ENCODE results near the gene TBC1D24. TPM values are rescaled to one million over a fixed set of nuclear protein-coding genes. Genes with fewer than 3 reads are reported as not detected.

The TBC1D24 gene
- total and polyA plus RNA-seq, 2 experiments from 2014 or later: 5.4 to 21.0 TPM

DNA sequence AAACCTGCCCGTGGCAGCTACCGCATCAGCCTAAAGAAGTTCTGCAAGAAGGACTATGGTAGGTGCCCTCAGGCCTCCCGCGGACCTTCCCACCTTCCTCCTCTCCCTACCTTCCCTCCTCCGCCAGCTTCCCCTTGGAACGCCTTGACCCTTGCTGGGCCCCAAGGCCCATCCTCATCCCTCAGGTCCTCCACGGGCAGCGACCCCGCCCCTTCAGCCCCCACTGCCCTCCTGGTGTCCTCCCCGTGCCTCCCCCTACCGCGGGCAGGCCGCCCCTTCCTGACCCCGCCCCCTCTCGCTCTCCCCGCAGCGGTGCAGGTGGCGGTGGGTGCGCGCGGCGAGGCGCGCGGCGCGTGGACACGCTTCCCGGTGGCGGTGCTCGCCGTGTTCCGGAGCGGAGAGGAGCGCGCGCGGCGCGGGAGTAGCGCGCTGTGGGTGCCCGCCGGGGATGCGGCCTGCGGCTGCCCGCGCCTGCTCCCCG, 1.4 kb upstream of the TBC1D24 start:
- H3K27ac Mint-ChIP-seq: no peak overlapping the region
- no peaks in the 10 kb centered on the region for H3K9me3 Mint-ChIP-seq
- Histone ChIP-seq H3K36me3 (ENCODE audit: insufficient read depth) (no peaks in the 10 kb centered on the region), H3F3A (replicated peaks; ENCODE audit: low read depth) (peaks cover 16% of the 10 kb centered on the region), H3K4me1 (ENCODE audit: insufficient read depth) (peaks cover 23% of the 10 kb centered on the region), H4K20me1 (replicated peaks; ENCODE audit: insufficient read depth) (peaks cover 25% of the 10 kb centered on the region), H3K9me2 (ENCODE audit: insufficient read depth) (no peaks in the 10 kb centered on the region), H3K79me2 (replicated peaks; ENCODE audit: insufficient read depth) (peaks cover 14% of the 10 kb centered on the region), H3K27ac (ENCODE audit: low read depth) (no peak overlapping the region), H3K27me3 (ENCODE audit: insufficient read depth) (peaks cover 73% of the 10 kb centered on the region), H3K4me3 (peak overlapping the region; percentile 50; the same call in 1 of the 2 replicates), H3K4me2 (peak overlapping the region; percentile 60; the same call in 1 of the 2 replicates), H2AFZ (no peak overlapping the region)
- peaks cover 53% of the 10 kb centered on the region for H3K27me3 Mint-ChIP-seq (ENCODE audit: insufficient read depth, low read depth, poor library complexity)
- H3K4me3 Mint-ChIP-seq: peak overlapping the region; percentile 66
- 0 out of 2 replicates have a peak, but pooled peaks have one; percentile 10 for TF ChIP-seq POLR2AphosphoS5 (IDR thresholded peaks at IDR 0.05; ENCODE audit: low read depth)
- no peak for TF ChIP-seq EZH2 (IDR thresholded peaks at IDR 0.05; ENCODE audit: low read depth, unreplicated experiment)
- no peak for TF ChIP-seq EZH2phosphoT487 (IDR thresholded peaks at IDR 0.05; ENCODE audit: unreplicated experiment)
- TF ChIP-seq, protein P1, sequence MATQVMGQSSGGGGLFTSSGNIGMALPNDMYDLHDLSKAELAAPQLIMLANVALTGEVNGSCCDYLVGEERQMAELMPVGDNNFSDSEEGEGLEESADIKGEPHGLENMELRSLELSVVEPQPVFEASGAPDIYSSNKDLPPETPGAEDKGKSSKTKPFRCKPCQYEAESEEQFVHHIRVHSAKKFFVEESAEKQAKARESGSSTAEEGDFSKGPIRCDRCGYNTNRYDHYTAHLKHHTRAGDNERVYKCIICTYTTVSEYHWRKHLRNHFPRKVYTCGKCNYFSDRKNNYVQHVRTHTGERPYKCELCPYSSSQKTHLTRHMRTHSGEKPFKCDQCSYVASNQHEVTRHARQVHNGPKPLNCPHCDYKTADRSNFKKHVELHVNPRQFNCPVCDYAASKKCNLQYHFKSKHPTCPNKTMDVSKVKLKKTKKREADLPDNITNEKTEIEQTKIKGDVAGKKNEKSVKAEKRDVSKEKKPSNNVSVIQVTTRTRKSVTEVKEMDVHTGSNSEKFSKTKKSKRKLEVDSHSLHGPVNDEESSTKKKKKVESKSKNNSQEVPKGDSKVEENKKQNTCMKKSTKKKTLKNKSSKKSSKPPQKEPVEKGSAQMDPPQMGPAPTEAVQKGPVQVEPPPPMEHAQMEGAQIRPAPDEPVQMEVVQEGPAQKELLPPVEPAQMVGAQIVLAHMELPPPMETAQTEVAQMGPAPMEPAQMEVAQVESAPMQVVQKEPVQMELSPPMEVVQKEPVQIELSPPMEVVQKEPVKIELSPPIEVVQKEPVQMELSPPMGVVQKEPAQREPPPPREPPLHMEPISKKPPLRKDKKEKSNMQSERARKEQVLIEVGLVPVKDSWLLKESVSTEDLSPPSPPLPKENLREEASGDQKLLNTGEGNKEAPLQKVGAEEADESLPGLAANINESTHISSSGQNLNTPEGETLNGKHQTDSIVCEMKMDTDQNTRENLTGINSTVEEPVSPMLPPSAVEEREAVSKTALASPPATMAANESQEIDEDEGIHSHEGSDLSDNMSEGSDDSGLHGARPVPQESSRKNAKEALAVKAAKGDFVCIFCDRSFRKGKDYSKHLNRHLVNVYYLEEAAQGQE (IDR thresholded peaks at IDR 0.05; ENCODE audit: unreplicated experiment): no peak
- TF ChIP-seq ZNF462 (CRISPR knock-in tag; IDR thresholded peaks at IDR 0.05): no peak
- no peak for ATAC-seq
- H3K4me1 Mint-ChIP-seq: peaks cover 20% of the 10 kb centered on the region
- H3K36me3 Mint-ChIP-seq (ENCODE audit: low read depth): no peaks in the 10 kb centered on the region; the same call in 2 of the 3 replicates
- DNase-seq (ENCODE audit: low spot score): peak; percentile 35
